Coronary artery (tissue), 2 donors: ENCODE data around the gene PAMR1.
A peak's percentile ranks its signal among the peaks of the same experiment; 100 is the strongest.

Experiments
- DNase-seq: peaks from one replicate; pipeline ENCODE4 v3.0.0-alpha.2; 2017; ENCODE audit warnings: low spot score
- H3K27ac ChIP-seq, 2 donors: fragments of 200-600 bp; sonication (generic); one replicate each; pipeline ENCODE4 v1.5.1; 2016 to 2019
- H3K4me3 ChIP-seq: fragments of 200-600 bp; sonication (generic); 2 replicates; pipeline ENCODE4 v1.5.1; 2016; ENCODE audit warnings: mild to moderate bottlenecking, moderate library complexity
- CTCF ChIP-seq: fragments of 200-600 bp; sonication (generic); IDR thresholded peaks from one replicate; pipeline ENCODE4 v1.5.1; 2019; ENCODE audit warnings: antibody characterized with exemption

The PAMR1 gene

GRCh38 chr11:35563484-35564244 is 38.2 kb upstream of the PAMR1 start:
- TF ChIP-seq CTCF = no peak
- H3K27ac ChIP-seq = no peak overlapping the region
- peak overlapping the region; percentile 2 for H3K4me3 ChIP-seq
- no peak for DNase-seq

- no peak for DNase-seq
- TF ChIP-seq CTCF = no peak
- Histone ChIP-seq H3K4me3 (no peak overlapping the region), H3K27ac (no peak overlapping the region)
Measured at GRCh38 chr11:35559949-35560348, 34.5 kb upstream of the PAMR1 start.

- Histone ChIP-seq H3K27ac (peak overlapping the region in 1 of 2 donors; percentile 70), H3K4me3 (no peak overlapping the region)
- TF ChIP-seq CTCF = no peak
- no peak for DNase-seq
Measured at GRCh38 chr11:35558513-35558912, 33.1 kb upstream of the PAMR1 start.

GRCh38 chr11:35555488-35555887 is 30.1 kb upstream of the PAMR1 start:
- no peak for TF ChIP-seq CTCF
- no peak overlapping the region for H3K27ac ChIP-seq
- DNase-seq = no peak
- no peak overlapping the region for H3K4me3 ChIP-seq

- H3K4me3 ChIP-seq = no peak overlapping the region
- no peak for DNase-seq
- H3K27ac ChIP-seq = no peak overlapping the region
- no peak for TF ChIP-seq CTCF
Measured at GRCh38 chr11:35554491-35555437, 29.3 kb upstream of the PAMR1 start.

- no peak for DNase-seq
- no peak overlapping the region for H3K27ac ChIP-seq
- no peak for TF ChIP-seq CTCF
- H3K4me3 ChIP-seq = no peak overlapping the region
Measured at GRCh38 chr11:35553831-35554230, 28.4 kb upstream of the PAMR1 start.
